Testis (tissue), 3 donors: ENCODE results near the gene TAMALIN. TPM values are rescaled to one million over a fixed set of nuclear protein-coding genes. Genes with fewer than 3 reads are reported as not detected.

Experiments
- DNase-seq: peaks from one replicate; pipeline ENCODE4 v3.0.0-alpha.2; 2019
- H3K27ac ChIP-seq, 2 donors: fragments of 200-600 bp; sonication (generic); one replicate each; pipeline ENCODE4 v1.5.1; 2019
- H3K27me3 ChIP-seq: fragments of 200-600 bp; sonication (generic); one replicate; pipeline ENCODE4 v1.5.1; 2019
- H3K36me3 ChIP-seq: fragments of 200-600 bp; sonication (generic); one replicate; pipeline ENCODE4 v1.5.1; 2017; ENCODE audit warnings: low read depth; ENCODE audit errors: missing control alignments
- H3K4me1 ChIP-seq: fragments of 200-600 bp; sonication (generic); one replicate; pipeline ENCODE4 v1.5.1; 2019
- H3K4me3 ChIP-seq, 2 donors: fragments of 200-600 bp; sonication (generic); one replicate each; pipeline ENCODE4 v1.5.1; 2017 to 2019
- H3K9me3 ChIP-seq: fragments of 200-600 bp; sonication (generic); one replicate; pipeline ENCODE4 v1.5.1; 2017
- CTCF ChIP-seq, 3 experiments: fragments of 450-650 bp in 2 of 3; fragments of 200-600 bp in 1 of 3; sonication (generic) in 1 of 3; IDR thresholded peaks; one replicate each; pipeline ENCODE4 v1.5.1; 2016 to 2019; ENCODE audit warnings: antibody characterized with exemption in 3 of 3, mild to moderate bottlenecking in 2 of 3, moderate library complexity in 1 of 3
- POLR2A ChIP-seq: fragments of 450-650 bp; IDR thresholded peaks from one replicate; pipeline ENCODE4 v1.6.1; 2017; ENCODE audit warnings: antibody characterized with exemption, mild to moderate bottlenecking, moderate library complexity
- WGBS, 2 donors: methylation state at CpG; one replicate each; pipeline ENCODE4 v1.1.5; 2018; 5-methylcytosine and 5-hydroxymethylcytosine counted together
- intact Hi-C: fragments of 100-400 bp; cut with DNase I; formaldehyde crosslinking; loops from one replicate; pipeline ENCODE4 v1.15.1; 2023; ENCODE audit warnings: low total_unique reads
- polyA plus RNA-seq: library from polyadenylated mRNA; stranded (reverse); fragments of 350-450 nt; fragmentation: Illumina TruSeq; extraction: RNeasy Lipid Tissue Mini Kit (QIAGEN cat#74804); gene quantifications from one replicate; pipeline ENCODE4 v1.2.3, GENCODE V29; 2014; ENCODE audit warnings: low read depth, low replicate concordance; ENCODE audit not compliant: insufficient read depth
- total RNA-seq, 2 donors: library from RNA; depleted of rRNA; stranded (reverse); fragments of >200 nt; gene quantifications; one replicate each; pipeline ENCODE4 v1.2.3, GENCODE V29; 2016

The TAMALIN gene
- total and polyA plus RNA-seq, 3 donors from 2014 or later: 7.7 to 10.4 (median 8.9) TPM

- H3K27me3 ChIP-seq: no peaks in the 10 kb centered on the region
- intact Hi-C loops: no loop called here
- no peak for TF ChIP-seq POLR2A
- no peak for TF ChIP-seq CTCF (IDR thresholded peaks at IDR 0.05)
- peaks cover 37% of the 10 kb centered on the region for H3K4me1 ChIP-seq
- H3K27ac ChIP-seq: peak overlapping the region in 1 of 2 donors; percentile 96
- DNase-seq: no peak
- WGBS, 2 donors: 91 to 96% methylated on average over 15 to 21 of the region's 21 CpGs
- H3K36me3 ChIP-seq: no peaks in the 10 kb centered on the region
- no peaks in the 10 kb centered on the region for H3K9me3 ChIP-seq
- H3K4me3 ChIP-seq: no peak overlapping the region
These were observed 47.6 kb downstream of the TAMALIN start for GRCh38 chr12:52054231-52054832.

- Histone ChIP-seq H3K4me3 (no peak overlapping the region), H3K27me3 (no peaks in the 10 kb centered on the region), H3K27ac (no peak overlapping the region), H3K36me3 (no peaks in the 10 kb centered on the region), H3K4me1 (peaks cover 31% of the 10 kb centered on the region), H3K9me3 (no peaks in the 10 kb centered on the region)
- TF ChIP-seq CTCF (IDR thresholded peaks at IDR 0.05) (no peak), POLR2A (no peak)
- DNase-seq: no peak
- WGBS, 2 donors: 94 to 97% methylated on average over 12 to 21 of the region's 21 CpGs
- intact Hi-C loops: no loop called here
These were observed 48.3 kb downstream of the TAMALIN start for GRCh38 chr12:52054833-52055730.

GRCh38 chr12:52055731-52056711, 49.3 kb downstream of the TAMALIN start:
- H3K4me1 ChIP-seq: peaks cover 25% of the 10 kb centered on the region
- H3K9me3 ChIP-seq: no peaks in the 10 kb centered on the region
- WGBS, 2 donors: 85 to 88% methylated on average over 20 to 27 of the region's 27 CpGs
- no peaks in the 10 kb centered on the region for H3K27me3 ChIP-seq
- TF ChIP-seq POLR2A (no peak), CTCF (IDR thresholded peaks at IDR 0.05) (no peak)
- no peak for DNase-seq
- intact Hi-C loops: no loop called here
- no peak overlapping the region for H3K4me3 ChIP-seq
- H3K27ac ChIP-seq: peak overlapping the region in 1 of 2 donors; percentile 12
- no peaks in the 10 kb centered on the region for H3K36me3 ChIP-seq

GRCh38 chr12:52056801-52057637, 50.3 kb downstream of the TAMALIN start:
- 73 to 76% methylated on average over 21 to 23 of the region's 23 CpGs for WGBS, 2 donors
- Histone ChIP-seq H3K27ac (peak overlapping the region in 1 of 2 donors; percentile 12), H3K4me3 (no peak overlapping the region), H3K27me3 (no peaks in the 10 kb centered on the region), H3K36me3 (no peaks in the 10 kb centered on the region), H3K9me3 (no peaks in the 10 kb centered on the region), H3K4me1 (peaks cover 30% of the 10 kb centered on the region)
- DNase-seq: peak; percentile 49
- intact Hi-C loops: no loop called here
- TF ChIP-seq POLR2A: no peak
- TF ChIP-seq CTCF (IDR thresholded peaks at IDR 0.05): no peak
